Epithelial cell of esophagus (primary cell): ENCODE data around the gene C6orf141.

Experiments used
- DNase-seq: peaks from one replicate; pipeline ENCODE4 v3.0.0; 2010; ENCODE audit warnings: low read depth
- H3K4me3 ChIP-seq: 2 replicates; pipeline ENCODE4 v1.5.1; 2011; ENCODE audit warnings: mild to moderate bottlenecking, low read length, control low read depth
- TF ChIP-seq, protein P1 (sequence below): IDR thresholded peaks from 2 replicates; pipeline ENCODE4 v1.5.1; 2011; ENCODE audit warnings: low read depth, mild to moderate bottlenecking, low read length, control low read depth, inconsistent platforms; ENCODE audit not compliant: insufficient read depth; ENCODE audit errors: missing control alignments

Gene C6orf141

DNA sequence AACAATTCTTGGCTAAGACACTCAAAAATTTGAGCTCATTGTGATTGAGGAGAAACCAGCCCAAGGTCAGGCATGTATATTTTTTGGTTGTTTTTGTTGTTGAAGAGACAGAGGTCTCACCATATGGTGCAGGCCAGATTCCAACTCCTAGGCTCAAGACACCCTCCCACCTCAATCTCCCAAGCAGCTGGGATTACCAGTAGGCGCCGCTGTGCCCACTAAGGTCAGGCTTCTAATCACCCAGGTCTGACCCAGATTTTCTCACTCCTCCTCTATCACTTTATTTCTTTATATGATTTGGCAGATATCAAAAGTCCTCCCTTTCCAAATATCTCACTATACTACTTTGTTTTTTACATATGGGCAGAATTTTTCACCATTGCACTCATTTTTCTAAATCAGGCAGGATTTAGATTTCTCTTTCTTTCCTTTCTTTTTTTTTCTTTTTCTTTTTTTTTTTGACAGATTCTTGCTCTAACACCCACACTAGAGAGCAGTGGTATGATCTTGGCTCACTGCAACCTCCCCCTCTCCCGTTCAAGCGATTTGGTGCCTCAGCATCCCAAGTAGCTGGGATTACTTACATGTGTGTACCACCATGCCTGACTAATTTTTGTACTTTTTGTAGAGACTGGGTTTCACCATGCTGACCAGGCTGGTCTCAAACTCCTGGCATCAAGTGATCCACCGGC lies 1.7 kb upstream of the C6orf141 start:
- TF ChIP-seq, protein P1, sequence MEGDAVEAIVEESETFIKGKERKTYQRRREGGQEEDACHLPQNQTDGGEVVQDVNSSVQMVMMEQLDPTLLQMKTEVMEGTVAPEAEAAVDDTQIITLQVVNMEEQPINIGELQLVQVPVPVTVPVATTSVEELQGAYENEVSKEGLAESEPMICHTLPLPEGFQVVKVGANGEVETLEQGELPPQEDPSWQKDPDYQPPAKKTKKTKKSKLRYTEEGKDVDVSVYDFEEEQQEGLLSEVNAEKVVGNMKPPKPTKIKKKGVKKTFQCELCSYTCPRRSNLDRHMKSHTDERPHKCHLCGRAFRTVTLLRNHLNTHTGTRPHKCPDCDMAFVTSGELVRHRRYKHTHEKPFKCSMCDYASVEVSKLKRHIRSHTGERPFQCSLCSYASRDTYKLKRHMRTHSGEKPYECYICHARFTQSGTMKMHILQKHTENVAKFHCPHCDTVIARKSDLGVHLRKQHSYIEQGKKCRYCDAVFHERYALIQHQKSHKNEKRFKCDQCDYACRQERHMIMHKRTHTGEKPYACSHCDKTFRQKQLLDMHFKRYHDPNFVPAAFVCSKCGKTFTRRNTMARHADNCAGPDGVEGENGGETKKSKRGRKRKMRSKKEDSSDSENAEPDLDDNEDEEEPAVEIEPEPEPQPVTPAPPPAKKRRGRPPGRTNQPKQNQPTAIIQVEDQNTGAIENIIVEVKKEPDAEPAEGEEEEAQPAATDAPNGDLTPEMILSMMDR = no peak
- no peak overlapping the region for H3K4me3 ChIP-seq
- no peak for DNase-seq

DNA sequence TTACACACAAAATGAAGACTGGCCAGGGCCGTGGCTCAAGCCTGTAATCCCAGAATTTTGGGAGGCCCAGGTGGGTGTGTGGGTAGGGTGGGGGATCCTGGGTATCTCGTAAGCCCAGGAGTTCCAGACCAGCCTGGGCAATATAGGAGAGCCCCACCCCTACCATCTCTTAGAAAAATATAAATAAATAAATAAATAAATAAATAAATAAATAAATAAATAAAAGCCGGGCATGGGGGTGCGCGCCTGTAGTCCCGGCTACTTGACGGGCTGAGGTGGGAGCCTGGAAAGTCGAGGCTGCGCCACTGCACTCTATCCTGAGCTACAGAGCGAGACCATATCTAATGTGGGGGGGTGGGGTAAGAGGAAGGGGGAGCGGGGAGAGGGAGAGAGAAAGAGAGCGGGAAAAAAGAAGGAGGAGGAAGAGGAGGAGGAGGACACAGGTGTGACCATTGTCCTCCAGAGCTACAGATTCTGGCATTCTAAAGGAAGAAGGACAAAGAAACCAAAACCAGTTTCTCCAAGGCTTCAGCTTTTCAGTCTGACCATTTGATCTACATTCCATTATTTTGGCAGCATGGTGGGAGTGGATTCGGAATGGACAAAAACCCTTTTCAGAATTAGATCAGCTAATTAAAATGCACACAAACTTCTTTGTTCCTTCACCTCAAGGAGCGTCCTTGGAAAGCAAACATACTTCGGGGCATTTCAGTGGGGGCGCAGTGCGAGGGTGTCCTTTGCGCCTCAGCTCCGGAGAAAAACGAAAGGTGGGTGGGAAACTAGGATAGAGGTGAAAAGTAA lies 577 bp upstream of the C6orf141 start:
- peak overlapping the region; percentile 88 for H3K4me3 ChIP-seq
- TF ChIP-seq, protein P1 = peak; percentile 3
- DNase-seq = no peak

DNA sequence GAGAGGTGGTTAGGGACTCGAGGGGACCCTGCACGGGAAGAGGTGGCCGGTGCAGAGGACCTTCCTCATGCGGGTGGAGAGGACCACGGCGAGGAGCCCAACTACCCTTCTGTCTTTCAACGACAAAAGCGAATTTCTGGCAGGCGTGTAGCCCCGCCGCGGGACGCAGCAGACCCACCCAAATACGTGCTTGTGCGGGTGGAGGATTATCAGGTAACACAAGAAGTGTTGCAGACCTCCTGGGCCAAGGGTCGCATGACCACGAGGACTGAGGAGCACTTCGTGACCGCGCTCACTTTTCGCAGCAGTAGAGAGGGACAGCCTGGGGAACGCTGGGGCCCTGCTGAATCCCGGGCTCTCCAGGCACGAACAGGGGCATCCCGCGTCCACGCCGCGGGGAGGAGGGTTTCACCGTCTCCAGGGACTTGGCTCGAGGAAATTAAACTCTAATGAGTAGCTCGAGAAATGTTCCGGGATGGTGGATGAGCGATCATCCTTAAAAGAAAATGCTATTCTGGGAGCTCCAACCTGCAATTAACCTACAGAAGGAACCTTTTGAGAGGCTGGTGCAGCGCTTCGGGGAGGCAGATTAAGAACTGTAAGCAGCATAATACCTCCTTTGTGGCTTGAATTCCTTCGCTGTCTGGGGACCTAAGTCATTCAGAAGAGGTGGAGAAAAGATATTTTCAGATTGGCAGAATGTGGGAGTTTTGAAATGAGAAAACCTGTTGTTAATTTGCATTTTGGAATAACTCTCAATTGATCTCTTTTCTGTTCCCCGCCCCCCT lies 804 bp downstream of the C6orf141 start:
- TF ChIP-seq, protein P1 = no peak
- DNase-seq = peak; percentile 27
- H3K4me3 ChIP-seq = peak overlapping the region; percentile 88

DNA sequence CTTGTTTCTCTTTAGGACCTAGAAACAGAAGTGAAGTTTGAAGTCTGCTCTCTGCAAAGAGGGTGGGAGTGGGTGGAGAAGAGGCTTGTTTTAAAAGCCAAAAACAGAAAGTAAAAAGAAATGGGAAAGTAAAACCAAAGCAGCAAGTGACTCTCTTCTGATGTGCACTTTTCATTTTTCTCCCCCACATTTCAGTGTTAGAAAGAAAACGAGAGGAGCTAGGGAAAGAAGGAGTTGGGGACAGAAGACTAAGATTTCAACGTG lies 1.3 kb downstream of the C6orf141 start:
- peak overlapping the region; percentile 88 for H3K4me3 ChIP-seq
- no peak for DNase-seq
- TF ChIP-seq, protein P1 = no peak

DNA sequence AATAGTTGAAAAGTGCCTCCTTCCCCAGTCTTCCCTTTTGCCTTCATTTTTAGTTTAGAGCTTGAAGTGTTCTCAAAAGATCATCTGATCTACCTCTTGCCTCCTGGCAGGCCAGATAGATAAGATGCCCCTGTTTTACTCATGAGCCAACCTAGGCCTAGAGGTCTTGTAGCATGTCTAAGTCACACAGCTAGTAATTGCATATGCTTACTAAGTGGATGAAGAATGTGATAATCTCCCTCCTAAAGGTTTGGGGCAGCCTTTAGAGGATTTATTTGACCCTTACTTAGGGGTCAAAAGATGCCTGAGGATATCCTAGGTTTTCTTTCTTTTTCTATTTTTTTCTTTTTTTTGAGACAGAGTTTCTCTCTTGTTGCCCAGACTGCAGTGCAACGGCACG lies 2.1 kb downstream of the C6orf141 start:
- peak; percentile 35 for DNase-seq
- TF ChIP-seq, protein P1 = no peak
- H3K4me3 ChIP-seq = peak overlapping the region; percentile 88

DNA sequence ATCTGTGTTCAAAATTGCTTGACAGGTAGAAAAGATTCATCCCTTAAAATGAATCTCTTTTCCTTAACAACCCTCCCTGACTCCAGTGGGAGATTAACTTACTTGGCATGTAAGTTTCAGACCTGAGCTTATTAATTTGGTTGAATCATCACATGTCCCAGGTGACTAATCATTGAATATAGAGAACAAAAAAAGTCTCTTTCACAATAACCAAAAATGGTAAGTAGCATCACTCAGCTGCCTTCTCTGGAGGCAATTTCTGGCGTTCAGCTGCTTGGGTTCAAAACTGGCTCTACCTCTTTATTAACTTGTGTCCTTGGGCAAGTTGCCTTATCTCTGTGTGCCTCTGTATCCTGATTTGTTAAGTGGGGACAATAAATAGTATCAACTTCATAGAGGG lies 2.9 kb downstream of the C6orf141 start:
- TF ChIP-seq, protein P1 = no peak
- DNase-seq = peak; percentile 92
- H3K4me3 ChIP-seq = peak overlapping the region; percentile 2
